Ecto neural progenitor cell (in vitro differentiated cells): ENCODE data around the gene DHRS1.
"Not testable (repeated sequence)": the region's sequence is repeated elsewhere in the genome, so short reads cannot be mapped to it uniquely, and the experiment has no call there.

ENCODE experiments used
- DNase-seq: peaks from one replicate; pipeline ENCODE4 v3.0.0-alpha.2; 2018; ENCODE audit warnings: low spot score

Gene DHRS1

DNA sequence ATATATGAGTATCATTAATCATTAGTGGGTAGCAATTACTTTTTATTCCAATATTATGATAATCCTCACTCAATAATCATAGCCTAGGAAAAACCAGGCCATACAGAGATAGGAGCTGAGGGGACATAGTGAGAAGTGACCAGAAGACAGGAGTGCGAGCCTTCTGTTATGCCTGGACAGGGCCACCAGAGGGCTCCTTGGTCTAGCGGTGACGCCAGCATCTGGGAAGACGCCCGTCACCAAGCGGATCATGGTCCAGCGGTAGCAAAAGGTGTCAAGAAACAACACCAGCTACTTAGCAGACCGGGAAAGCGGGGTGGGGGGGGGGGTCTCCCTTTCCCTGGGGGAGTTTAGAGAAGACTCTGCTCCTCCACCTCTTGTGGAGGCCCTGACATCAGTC lies 28.3 kb upstream of the DHRS1 start:
- DNase-seq: not testable (repeated sequence)

DNA sequence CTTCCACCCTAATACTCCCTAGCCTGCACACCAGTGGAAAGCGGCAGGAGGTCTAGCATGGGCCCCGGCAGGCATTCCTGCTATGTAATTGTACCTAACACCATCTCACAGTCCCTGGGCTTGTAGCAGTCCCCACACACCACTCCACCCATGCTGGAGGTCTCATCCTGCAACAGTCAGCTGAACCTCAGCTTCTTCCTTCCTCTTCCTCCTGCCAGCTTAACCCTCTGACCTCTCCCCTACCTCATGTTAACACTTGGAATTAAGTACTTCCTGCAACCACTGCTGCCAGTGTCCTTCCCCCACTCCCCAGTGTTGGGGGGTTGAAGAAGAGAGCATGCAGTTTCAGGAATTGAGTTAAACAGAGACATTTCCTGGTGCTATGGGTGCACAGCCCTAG lies 27.7 kb upstream of the DHRS1 start:
- no peak for DNase-seq

DNA sequence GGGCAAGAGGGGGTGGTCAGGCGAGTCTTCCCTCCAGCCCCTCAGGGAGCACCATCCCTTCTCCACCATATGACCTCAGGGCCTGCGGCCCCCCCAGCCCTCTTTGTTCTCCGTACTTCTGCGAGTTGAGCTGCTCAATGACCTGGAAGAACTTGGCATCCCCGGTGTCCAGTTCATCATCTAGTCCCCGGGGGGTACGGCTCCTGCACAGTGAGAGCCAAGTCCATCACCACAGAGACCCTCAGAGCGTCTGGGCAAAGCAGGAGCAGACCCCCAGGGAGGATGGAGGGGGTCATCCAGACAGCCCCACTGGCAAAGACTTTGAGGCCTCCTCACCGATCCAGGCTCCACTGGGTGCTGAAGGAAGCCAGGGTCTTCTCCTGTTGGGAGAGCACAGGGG lies 26.4 kb upstream of the DHRS1 start:
- no peak for DNase-seq

DNA sequence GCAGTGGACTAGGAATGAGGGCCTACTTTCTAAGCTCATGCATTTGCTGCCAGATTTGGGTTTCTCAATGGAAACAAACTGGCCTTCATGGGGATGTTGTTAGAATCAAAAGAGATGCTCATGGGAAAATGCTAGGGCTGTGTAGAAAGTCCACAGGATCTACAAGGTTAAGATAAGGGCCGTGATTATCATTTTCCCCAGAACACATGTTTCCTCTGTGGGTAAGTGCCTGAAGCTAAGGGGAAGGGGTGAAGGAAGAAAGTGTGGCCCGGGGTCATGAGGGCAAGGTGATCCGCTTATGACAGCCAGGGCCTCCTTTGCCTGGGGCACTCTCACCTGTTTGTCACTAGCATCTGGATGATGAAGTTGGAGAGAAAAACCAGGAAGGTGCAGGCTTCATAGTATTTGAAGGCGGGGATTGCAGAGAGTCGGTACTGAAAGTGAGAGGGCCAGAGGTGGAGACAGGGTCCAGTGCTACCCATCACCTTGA lies 25.5 kb upstream of the DHRS1 start:
- DNase-seq: no peak

DNA sequence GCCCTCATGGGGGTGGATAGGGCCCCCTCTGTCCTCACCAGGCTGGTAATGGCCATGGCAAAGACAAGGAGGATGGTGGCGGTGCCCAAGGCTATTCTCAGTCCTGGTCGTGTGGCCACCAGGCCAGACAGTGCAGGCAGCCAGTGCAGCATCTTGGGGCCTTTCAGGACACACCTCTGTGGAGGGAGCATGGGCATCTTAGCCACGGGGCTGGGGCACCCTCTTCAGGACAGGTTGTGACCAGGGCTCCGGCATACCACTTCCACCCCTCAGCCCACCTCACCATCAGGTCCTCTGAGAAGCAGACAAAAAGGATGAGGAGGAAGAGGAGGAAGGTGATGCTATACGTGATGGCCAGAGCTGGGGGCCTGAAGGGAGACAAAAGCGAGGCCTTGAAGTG lies 24.4 kb upstream of the DHRS1 start:
- DNase-seq: no peak

DNA sequence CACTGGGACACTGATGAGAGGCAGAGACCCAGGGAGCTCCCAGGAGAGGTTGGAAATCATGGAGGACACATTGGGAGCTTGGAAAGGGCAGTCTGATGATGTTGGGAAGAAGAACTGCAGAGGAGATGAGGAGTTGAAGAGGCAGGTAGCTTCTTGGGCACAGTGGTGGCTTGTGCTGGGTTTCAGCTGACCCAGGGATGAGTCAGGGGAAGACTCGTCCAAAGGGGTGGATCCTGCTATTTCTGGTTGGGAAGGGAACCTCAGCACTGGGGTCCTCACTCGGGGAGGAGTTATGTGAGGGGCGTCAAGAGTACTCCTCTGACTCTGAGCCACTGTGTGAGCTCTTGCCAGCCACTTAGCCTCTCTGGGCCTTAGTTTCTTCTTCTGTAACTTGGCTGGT lies 23.8 kb upstream of the DHRS1 start:
- no peak for DNase-seq

DNA sequence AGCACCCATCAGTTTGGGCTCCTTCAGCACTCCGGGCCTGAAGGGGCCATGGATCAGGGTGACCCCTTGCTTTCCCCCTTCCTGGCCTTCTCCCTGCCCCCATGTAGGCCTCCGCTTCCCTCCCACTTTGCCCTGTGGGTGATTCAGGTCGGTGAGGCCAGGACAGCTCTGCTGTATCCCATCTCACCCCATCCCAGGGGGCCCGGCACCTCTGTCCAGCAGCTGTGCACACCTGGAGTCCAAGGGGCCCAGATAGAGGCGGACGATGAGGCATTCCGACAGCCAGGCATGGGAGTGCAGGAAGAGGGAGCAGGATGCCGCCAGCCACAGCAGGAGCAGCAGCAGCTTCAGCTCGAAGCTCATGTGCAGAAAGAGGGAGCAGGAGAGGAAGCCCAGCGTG lies 23.1 kb upstream of the DHRS1 start:
- no peak for DNase-seq

DNA sequence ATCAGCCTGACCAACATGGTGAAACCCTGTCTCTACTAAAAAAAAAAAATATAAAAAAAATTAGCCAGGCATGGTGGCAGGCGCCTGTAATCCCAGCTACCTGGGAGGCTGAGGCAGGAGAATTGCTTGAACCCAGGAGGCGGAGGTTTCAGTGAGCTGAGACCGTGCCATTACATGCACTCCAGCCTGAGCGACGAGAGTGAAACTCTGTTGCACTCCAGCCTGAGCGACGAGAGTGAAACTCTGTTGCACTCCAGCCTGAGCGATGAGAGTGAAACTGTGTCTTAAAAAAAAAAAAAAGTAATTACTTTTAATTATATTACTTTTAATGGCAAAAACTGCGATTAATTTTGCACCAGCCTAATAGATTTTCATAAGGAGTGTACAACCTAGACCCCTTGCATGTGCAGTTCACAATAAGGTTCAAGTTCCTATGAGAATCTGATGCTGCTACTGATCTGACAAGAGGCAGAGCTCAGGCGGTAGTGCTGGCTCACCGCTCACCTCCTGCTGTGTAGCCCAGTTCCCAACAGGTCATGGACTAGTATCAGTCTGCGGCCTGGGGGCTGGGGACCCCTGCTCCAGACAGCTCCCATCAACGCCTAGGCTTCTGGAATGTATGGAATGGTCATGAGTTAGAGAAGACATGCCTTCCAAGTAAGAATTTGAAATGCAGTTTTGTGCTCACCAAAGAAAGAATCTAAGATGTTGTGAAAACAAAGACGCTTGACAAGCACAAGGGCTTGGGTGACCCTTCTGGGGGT lies 21.8 kb upstream of the DHRS1 start:
- DNase-seq: no peak

DNA sequence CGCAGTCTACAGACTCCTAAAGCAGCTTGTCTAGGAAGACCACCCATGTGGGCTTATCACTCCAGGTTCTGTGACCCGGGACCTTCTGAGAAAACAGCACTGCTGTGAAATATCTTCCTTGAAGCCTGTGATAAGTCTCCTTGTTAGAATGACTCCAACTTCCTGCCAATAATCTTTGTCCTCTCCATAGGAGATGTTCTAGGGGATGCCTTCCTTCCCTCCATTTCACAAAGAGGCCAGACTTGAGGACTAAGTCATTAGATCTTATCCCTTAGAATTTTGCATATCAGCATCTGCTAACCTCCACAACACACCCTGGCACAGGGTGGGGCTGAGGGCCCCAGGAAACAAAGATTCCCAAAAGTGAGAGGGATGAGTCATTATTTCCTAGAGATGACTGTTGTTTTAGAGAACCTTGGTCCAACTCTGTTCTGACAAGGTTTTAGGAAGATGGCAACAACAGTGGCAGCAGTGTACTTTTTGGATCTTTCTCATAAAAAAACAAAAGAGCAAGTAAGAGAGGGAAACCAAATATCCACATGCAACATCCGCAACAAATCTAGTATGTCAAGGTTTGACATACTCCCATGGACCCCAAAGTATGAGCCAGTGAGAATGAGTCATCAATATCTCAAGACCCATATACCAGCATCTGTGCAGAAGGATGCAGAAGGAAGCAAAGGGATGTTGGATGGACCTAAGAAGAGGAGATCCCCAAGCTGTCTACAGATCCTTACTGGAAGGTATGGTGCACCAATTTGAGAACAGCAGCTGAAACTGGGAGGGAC lies 17.8 kb upstream of the DHRS1 start:
- no peak for DNase-seq

DNA sequence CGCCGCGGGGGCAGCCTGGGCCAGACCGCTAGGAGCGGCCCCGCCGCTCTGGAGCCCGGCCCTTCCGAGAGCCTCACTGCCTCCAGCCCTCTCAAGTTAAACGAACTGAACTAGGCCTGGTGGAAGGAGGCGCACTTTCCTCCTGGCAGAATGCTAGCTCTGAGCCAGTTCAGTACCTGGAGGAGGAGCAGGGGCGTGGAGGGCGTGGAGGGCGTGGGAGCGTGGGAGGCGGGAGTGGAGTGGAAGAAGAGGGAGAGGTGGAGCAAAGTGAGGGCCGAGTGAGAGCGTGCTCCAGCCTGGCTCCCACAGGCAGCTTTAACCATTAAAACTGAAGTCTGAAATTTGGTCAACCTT lies 17.0 kb upstream of the DHRS1 start:
- no peak for DNase-seq

DNA sequence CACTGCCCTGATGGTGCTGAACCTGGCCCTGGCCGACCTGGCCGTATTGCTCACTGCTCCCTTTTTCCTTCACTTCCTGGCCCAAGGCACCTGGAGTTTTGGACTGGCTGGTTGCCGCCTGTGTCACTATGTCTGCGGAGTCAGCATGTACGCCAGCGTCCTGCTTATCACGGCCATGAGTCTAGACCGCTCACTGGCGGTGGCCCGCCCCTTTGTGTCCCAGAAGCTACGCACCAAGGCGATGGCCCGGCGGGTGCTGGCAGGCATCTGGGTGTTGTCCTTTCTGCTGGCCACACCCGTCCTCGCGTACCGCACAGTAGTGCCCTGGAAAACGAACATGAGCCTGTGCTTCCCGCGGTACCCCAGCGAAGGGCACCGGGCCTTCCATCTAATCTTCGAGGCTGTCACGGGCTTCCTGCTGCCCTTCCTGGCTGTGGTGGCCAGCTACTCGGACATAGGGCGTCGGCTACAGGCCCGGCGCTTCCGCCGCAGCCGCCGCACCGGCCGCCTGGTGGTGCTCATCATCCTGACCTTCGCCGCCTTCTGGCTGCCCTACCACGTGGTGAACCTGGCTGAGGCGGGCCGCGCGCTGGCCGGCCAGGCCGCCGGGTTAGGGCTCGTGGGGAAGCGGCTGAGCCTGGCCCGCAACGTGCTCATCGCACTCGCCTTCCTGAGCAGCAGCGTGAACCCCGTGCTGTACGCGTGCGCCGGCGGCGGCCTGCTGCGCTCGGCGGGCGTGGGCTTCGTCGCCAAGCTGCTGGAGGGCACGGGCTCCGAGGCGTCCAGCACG lies 16.4 kb upstream of the DHRS1 start:
- peak; percentile 59 for DNase-seq

DNA sequence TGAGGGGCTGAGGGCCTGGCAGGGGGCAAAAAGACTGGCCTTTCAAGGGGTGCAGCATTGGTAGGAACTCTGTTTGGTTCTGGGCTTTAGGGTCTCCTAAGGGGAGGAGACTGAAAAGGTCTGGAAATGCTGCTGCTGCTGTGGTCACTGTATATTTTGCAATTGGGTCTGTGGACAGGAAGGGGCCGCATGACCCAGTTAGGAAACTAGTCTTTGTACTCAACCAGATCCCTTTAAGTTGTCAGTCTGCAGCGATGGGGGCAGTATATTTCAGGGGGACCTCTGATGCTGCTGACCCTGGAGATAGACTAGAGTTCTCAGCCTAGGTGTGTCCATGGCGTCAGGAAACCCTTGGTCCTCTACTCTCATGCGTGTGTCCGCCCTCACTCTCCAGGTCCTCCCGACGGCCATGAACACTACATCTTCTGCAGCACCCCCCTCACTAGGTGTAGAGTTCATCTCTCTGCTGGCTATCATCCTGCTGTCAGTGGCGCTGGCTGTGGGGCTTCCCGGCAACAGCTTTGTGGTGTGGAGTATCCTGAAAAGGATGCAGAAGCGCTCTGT lies 15.7 kb upstream of the DHRS1 start:
- DNase-seq: no peak

DNA sequence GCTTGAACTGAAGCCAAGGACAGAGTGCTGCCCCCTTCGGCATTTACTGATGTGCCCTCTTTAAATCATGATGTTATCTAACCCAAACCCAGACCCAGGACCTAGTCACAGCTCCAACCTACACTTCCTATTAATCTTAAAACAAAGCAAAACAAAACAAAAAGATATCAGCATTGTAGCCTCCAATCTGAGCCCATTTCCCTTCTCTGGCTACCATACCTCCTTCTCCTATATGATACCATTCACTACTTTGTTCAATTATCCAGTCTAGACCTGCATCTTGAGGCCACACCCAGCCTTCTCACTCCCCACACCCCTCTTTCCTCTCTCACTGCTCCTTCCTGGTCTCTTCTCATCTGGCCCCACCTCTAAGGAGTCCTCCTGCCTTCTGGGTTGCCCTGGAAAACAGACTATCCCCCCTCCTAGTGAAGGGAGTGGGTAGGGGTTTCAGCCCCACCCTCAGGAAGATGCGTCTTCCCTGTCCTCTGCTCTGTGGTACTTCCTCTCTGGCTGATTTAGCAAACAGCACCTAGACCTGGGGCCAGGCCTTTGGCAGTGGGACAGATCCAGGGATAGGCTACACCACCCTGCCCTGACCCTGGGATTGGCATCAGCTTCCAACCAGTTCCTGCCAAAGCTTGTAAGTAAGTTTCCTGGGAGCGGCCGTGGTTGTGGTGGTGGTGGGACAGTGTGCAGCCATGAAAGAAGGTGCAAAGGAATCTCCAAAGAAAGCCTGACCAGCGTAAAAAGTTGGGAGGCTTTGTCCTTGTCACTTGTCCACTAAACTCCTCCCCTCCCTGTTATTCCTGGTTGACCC lies 15.0 kb upstream of the DHRS1 start:
- DNase-seq: no peak

DNA sequence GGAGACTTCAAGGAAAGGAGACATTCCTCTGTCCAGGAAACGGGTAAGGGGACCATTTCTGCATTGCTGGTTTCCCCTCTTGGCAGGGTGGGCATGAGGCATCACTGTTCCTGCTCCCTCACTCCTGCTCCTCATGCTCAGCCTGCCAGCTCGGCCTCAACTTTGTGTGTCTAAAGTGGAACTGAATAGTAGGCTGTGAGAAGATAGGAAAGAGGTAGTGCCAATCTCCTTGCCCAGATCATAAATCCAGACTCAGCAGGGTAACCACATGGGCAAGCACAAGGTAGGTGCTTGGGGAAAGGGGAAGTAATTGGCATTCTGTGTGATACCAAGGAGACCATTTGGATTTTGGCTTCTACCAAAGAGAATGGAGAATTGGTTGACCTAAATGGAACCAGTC lies 14.3 kb upstream of the DHRS1 start:
- DNase-seq: no peak

DNA sequence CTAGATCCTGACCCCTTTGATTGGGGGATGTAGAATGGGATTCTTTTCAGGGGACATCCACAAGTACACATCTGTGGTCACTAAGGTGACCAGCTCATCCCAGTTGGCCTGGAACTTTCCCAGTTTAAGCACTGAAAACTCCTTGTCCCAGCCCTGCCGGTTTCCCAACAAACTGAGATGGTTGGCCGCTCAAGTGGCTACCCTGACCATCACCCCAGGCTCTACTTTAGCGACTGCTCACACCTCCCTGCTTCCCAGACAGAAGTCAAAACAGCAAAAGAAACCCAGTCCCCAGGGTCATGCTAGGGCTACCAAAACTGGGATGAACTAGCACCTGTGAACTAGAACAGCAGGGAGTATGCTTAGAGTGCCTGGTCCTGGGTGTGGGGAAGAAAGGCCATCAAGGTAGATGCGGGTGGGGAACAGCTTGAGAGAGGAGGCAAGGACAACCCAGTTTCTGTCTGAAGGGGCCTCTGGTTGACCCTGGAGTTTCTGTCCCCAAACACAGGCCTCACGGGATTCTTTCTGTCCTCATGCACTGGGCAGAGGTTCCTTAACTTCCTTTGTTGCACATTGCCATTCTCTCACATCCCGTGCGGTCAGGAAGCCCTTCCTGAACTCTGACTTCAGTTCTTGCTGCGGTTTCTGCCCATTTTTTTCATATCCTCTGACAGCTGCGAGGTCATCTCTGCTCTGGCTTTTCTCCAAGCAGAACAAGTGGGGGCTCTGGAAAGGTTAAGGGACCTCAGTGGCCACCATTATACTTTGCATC lies 13.3 kb upstream of the DHRS1 start:
- no peak for DNase-seq

DNA sequence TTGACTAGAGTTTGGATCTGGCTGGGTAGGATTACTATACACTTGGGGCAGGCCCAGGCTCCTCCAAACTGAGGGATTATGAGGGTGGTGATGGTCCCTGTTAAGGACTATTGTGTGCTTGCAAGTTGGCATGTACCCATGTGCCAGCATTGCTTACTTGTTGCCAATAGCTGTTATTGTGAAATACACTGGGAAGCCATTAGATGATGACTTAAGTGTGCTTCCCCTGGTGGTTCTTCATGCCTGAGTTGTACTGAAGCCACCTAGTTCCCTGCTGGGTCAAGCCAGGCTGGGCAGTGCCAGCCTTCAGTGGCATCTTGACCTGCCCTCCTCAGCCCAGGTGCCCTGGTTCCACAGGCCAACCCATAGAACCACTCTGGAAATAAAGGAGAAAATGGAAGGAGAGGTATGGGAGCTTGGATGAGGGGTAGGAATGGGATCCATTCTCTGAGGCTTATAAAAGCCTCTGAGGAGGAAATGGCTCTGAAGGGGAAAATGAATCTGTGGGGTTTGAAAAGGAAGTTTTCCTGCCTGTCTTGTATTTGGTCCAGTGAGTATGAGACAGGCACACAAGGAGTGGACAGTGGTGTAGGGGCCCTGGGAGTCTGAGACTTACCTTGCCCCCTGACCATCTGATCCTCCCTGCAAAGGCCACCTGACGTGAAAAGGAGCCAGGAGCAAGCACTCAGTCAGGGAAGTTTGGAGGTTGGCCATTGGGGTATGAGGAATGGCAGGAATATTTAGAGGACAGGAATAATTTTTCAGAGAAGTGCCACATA lies 12.4 kb upstream of the DHRS1 start:
- DNase-seq: no peak

DNA sequence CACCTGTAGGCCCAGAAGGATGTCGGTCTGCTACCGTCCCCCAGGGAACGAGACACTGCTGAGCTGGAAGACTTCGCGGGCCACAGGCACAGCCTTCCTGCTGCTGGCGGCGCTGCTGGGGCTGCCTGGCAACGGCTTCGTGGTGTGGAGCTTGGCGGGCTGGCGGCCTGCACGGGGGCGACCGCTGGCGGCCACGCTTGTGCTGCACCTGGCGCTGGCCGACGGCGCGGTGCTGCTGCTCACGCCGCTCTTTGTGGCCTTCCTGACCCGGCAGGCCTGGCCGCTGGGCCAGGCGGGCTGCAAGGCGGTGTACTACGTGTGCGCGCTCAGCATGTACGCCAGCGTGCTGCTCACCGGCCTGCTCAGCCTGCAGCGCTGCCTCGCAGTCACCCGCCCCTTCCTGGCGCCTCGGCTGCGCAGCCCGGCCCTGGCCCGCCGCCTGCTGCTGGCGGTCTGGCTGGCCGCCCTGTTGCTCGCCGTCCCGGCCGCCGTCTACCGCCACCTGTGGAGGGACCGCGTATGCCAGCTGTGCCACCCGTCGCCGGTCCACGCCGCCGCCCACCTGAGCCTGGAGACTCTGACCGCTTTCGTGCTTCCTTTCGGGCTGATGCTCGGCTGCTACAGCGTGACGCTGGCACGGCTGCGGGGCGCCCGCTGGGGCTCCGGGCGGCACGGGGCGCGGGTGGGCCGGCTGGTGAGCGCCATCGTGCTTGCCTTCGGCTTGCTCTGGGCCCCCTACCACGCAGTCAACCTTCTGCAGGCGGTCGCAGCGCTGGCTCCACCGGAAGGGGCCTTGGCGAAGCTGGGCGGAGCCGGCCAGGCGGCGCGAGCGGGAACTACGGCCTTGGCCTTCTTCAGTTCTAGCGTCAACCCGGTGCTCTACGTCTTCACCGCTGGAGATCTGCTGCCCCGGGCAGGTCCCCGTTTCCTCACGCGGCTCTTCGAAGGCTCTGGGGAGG lies 11.3 kb upstream of the DHRS1 start, which contains the start of gene LTB4R:
LTB4R (plus strand) TSS at position 857 of the 959 bp plus-strand sequence. CDS start 4,150 bp downstream, outside the sequence.
- no peak for DNase-seq

DNA sequence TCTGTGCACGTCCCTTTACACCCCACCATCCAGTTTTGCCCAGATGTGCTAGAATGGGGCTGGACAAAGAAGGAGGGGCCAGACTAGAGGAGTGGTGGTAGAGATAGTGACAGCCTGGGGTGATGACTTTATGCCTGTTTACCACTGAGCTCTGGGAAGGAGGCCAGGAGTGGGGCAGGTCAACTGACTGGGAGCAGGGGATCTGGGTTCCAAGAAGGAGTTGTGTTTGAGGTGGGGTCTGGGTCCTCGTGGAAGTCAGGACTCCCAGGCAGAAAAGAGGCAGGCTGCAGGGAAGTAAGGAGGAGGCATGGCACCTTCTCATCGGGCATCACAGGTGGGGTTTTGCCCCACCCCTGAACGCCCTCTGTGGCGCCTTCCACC lies 10.7 kb upstream of the DHRS1 start:
- DNase-seq: no peak
